Measurements from ENCODE around the gene NCOA4.

Gene NCOA4

GRCh38 chr10:46035923-46036849 is 5.8 kb upstream of the NCOA4 start:
- H3K4me1 ChIP-seq: no peaks in the 10 kb centered on the region
- no peaks in the 10 kb centered on the region for H3K9me3 ChIP-seq
- no peak for TF ChIP-seq CTCF (IDR thresholded peaks at IDR 0.05)
- intact Hi-C loops (cut with DNase I; ENCODE audit: low total_unique reads): no loop called here
- no peak overlapping the region for H3K4me3 ChIP-seq
- peaks cover 0 to 4% of the 10 kb centered on the region in 2 donors for H3K27me3 ChIP-seq
- DNase-seq: no peak
- H3K27ac ChIP-seq: no peak overlapping the region
- no peaks in the 10 kb centered on the region for H3K36me3 ChIP-seq

- intact Hi-C loops (cut with DNase I; ENCODE audit: low total_unique reads): no loop called here
- H3K9me3 ChIP-seq: no peaks in the 10 kb centered on the region
- H3K36me3 ChIP-seq: no peaks in the 10 kb centered on the region
- DNase-seq: no peak
- H3K4me1 ChIP-seq: peaks cover 0 to 18% (median 9%) of the 10 kb centered on the region in 4 donors
- H3K27me3 ChIP-seq: peaks cover 0 to 4% of the 10 kb centered on the region in 2 donors
- no peak overlapping the region for H3K4me3 ChIP-seq
- no peak for TF ChIP-seq CTCF (IDR thresholded peaks at IDR 0.05)
- H3K27ac ChIP-seq: no peak overlapping the region
Observed at GRCh38 chr10:46033602-46034011, 3.2 kb upstream of the NCOA4 start.

- DNase-seq: no peak
- Histone ChIP-seq H3K36me3 (no peaks in the 10 kb centered on the region), H3K27me3 (peaks cover 0 to 4% of the 10 kb centered on the region in 2 donors), H3K9me3 (no peaks in the 10 kb centered on the region), H3K4me3 (no peak overlapping the region), H3K4me1 (peaks cover 0 to 35% (median 25%) of the 10 kb centered on the region in 4 donors), H3K27ac (no peak overlapping the region)
- intact Hi-C loops (cut with DNase I; ENCODE audit: low total_unique reads): no loop called here
- no peak for TF ChIP-seq CTCF (IDR thresholded peaks at IDR 0.05)
Observed at GRCh38 chr10:46031648-46032532, 1.5 kb upstream of the NCOA4 start.

- Histone ChIP-seq H3K9me3 (no peaks in the 10 kb centered on the region), H3K36me3 (no peaks in the 10 kb centered on the region), H3K27me3 (no peaks in the 10 kb centered on the region), H3K4me1 (peaks cover 0 to 56% (median 43%) of the 10 kb centered on the region in 4 donors), H3K27ac (peak overlapping the region; percentile 91 to 92), H3K4me3 (peak overlapping the region; percentile 76 to 87)
- TF ChIP-seq CTCF (IDR thresholded peaks at IDR 0.05): no peak
- no peak for DNase-seq
- intact Hi-C loops (cut with DNase I; ENCODE audit: low total_unique reads): no loop called here
Observed at GRCh38 chr10:46029461-46030030, 877 bp downstream of the NCOA4 start.
